ENCODE results near the gene ANGPTL5.

Gene ANGPTL5

DNA sequence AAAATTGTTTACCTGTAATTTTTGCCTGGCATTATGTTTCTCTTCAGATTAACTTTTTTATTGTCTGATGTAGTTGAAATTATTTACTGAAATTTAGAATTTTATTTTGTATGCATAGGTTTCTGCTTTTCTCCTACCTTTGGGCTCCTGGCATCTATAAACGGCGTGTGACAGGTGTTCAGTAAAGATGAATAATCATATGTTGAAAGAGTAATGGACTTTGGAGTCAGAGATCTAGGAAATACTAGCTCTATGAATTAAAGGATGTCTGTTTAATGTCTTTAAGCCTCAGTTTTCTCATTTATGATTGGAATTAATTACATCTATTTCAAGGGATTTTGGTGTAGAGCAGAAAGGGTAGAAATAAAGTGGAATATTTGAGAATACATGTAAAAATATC is 7.2 kb upstream of the ANGPTL5 start:
- Histone ChIP-seq H3K9me3 (ENCODE audit: severe bottlenecking) (no peaks in the 10 kb centered on the region), H3K4me3 (ENCODE audit: low read depth, low read length) (no peak overlapping the region), H3K36me3 (no peaks in the 10 kb centered on the region), H3K27ac (no peak overlapping the region), H3K27me3 (ENCODE audit: insufficient read depth, low read depth, severe bottlenecking) (no peaks in the 10 kb centered on the region)
- no peak for DNase-seq
- TF ChIP-seq, protein P1, sequence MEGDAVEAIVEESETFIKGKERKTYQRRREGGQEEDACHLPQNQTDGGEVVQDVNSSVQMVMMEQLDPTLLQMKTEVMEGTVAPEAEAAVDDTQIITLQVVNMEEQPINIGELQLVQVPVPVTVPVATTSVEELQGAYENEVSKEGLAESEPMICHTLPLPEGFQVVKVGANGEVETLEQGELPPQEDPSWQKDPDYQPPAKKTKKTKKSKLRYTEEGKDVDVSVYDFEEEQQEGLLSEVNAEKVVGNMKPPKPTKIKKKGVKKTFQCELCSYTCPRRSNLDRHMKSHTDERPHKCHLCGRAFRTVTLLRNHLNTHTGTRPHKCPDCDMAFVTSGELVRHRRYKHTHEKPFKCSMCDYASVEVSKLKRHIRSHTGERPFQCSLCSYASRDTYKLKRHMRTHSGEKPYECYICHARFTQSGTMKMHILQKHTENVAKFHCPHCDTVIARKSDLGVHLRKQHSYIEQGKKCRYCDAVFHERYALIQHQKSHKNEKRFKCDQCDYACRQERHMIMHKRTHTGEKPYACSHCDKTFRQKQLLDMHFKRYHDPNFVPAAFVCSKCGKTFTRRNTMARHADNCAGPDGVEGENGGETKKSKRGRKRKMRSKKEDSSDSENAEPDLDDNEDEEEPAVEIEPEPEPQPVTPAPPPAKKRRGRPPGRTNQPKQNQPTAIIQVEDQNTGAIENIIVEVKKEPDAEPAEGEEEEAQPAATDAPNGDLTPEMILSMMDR (IDR thresholded peaks at IDR 0.05; ENCODE audit: low read depth, low read length), result no peak

DNA sequence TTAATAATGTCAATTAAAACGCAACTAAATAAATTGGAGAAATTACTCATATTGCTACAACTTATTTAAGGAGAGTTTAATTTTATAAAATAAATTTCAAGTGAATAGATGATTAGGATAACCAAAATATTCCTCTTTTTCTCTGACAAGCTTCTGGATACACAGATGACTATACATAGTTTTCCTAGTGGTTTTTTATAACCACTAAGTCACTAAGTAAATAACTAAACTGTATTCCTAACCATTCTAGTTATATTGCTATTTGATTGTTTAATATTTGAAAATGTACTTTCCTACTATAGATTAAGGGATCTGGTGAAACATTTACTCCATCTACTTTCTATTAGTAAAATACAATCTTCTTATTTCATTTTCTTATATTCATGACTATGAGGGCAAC is 4.7 kb upstream of the ANGPTL5 start:
- no peak overlapping the region for H3K27ac ChIP-seq
- no peaks in the 10 kb centered on the region for H3K27me3 ChIP-seq (ENCODE audit: insufficient read depth, low read depth, severe bottlenecking)
- H3K4me3 ChIP-seq (ENCODE audit: low read depth, low read length), result no peak overlapping the region
- TF ChIP-seq, protein P1 (IDR thresholded peaks at IDR 0.05; ENCODE audit: low read depth, low read length), result no peak
- H3K36me3 ChIP-seq, result no peaks in the 10 kb centered on the region
- H3K9me3 ChIP-seq (ENCODE audit: severe bottlenecking), result no peaks in the 10 kb centered on the region
- no peak for DNase-seq

DNA sequence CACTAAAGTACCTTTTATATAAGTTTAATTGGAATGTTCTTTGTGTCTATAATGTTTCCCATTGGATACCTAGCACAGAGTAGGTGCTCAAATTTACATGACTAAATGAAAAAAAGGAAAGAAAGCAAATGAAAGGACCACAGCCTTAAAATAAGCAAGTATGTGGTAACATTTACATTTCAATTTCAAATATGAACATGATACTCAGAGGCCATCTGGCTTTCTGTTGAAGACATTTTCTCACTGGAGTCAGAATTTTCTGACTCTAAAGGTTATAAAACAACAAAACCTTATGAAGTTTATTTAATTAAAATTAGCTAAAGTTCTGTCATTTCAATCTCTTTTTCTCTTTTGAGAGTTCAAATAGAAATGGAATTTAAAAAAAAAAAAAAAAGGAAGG is 904 bp upstream of the ANGPTL5 start:
- Histone ChIP-seq H3K27me3 (ENCODE audit: insufficient read depth, low read depth, severe bottlenecking) (no peaks in the 10 kb centered on the region), H3K27ac (no peak overlapping the region), H3K9me3 (ENCODE audit: severe bottlenecking) (no peaks in the 10 kb centered on the region), H3K36me3 (no peaks in the 10 kb centered on the region), H3K4me3 (ENCODE audit: low read depth, low read length) (no peak overlapping the region)
- TF ChIP-seq, protein P1 (IDR thresholded peaks at IDR 0.05; ENCODE audit: low read depth, low read length), result no peak
- DNase-seq, result no peak

DNA sequence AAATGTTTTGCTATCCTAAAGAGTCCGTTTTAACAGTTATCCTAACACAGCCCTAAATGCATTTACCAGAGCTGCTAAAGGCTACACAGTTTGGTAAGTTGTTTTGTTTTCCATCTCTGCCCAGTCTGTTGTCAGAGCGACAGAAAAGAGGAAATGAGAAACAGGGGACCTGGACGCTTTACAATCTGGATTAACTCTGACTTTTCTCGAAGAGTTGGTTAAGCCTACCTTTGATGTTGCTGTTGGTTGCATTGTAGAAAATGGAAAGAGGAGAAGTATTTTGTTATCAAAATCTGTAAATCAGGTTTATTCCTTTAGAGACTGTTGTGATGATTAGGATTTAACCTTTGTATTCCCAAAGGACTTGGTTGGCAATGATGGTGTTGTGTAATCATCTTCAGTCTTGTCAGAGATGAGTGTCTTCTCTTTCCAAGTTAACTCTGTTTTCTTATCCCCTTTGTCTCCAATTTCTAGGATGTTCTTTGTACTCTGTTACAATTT is 481 bp downstream of the ANGPTL5 start:
- Histone ChIP-seq H3K9me3 (ENCODE audit: severe bottlenecking) (no peaks in the 10 kb centered on the region), H3K27me3 (ENCODE audit: insufficient read depth, low read depth, severe bottlenecking) (no peaks in the 10 kb centered on the region), H3K36me3 (no peaks in the 10 kb centered on the region), H3K4me3 (ENCODE audit: low read depth, low read length) (peak overlapping the region; percentile 70), H3K27ac (peak overlapping the region; percentile 60)
- TF ChIP-seq, protein P1 (IDR thresholded peaks at IDR 0.05; ENCODE audit: low read depth, low read length), result no peak
- no peak for DNase-seq

DNA sequence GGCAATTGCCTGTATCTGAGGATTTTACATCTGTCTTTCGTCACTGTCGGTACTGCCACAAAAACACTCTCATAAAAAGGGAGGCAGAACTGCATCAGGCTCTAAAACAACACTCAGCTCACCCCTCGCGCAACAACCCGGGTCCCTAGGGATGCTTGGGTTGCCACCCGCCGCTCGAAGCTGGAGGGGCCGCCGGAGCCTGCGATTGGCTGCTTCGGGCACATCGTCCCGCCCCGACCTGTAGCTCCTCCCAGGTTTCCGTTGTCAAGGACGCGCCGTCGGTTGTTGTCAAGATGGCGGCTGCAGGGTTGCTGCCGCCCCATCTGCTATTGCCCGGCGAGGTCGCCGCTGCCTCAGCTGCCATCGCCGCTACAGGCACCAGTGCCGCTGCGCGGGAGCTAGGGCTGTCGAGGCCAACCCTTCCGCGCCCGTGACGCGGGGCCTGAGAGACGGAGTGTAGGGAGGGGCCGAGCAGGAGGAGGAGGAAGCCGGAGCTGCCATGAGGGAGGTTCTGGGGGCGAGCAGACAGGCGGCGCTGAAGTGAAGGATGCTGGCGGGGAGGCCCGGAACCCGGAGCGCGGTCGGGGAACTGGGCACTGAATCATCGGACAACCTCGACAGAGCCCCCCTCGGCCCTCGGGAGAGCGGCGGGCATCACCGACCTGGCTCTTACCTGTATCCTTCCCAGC is 1.4 kb downstream of the ANGPTL5 start, which contains the start of gene CEP126:
TSS of gene CEP126 (plus strand) at position 273 of the 689 bp plus-strand sequence. CDS start at position 548, 275 bp downstream.
- peak; percentile 95 for DNase-seq
- Histone ChIP-seq H3K27ac (peak within 1 kb of the TSS; percentile 60), H3K9me3 (ENCODE audit: severe bottlenecking) (no peaks in the 10 kb centered on the region), H3K27me3 (ENCODE audit: insufficient read depth, low read depth, severe bottlenecking) (no peaks in the 10 kb centered on the region), H3K4me3 (ENCODE audit: low read depth, low read length) (peak within 1 kb of the TSS; percentile 70), H3K36me3 (no peaks in the 10 kb centered on the region)
- TF ChIP-seq, protein P1 (IDR thresholded peaks at IDR 0.05; ENCODE audit: low read depth, low read length), result peak; percentile 62
